Activated CD4-positive, alpha-beta memory T cell treated with anti-CD3 and anti-CD28 coated beads for 36 hours (primary cell): ENCODE data around the gene CNOT3. TPM values are rescaled to one million over a fixed set of nuclear protein-coding genes. Genes with fewer than 3 reads are reported as not detected.
A peak's percentile ranks its signal among the peaks of the same experiment; 100 is the strongest.
"Not testable (repeated sequence)": the region's sequence is repeated elsewhere in the genome, so short reads cannot be mapped to it uniquely, and the experiment has no call there.

ENCODE experiments used
- CTCF ChIA-PET: fragments of 350-600 bp; sonication (Branson Sonifier 250); formaldehyde crosslinking; loops from one replicate; lab custom pipeline; 2021; ENCODE audit warnings: antibody characterized with exemption, inconsistent platforms; lab: Charles Lee
- POLR2A ChIA-PET: fragments of 350-600 bp; sonication (Branson Sonifier 250); formaldehyde crosslinking; loops from one replicate; lab custom pipeline; 2021; ENCODE audit warnings: antibody characterized with exemption; lab: Charles Lee
- DNase-seq: peaks from one replicate; pipeline ENCODE4 v3.0.0-alpha.2; 2020
- H3K27ac Mint-ChIP-seq: one replicate; pipeline ENCODE4 v1.8.0; 2021; ENCODE audit warnings: mixed read lengths
- H3K27me3 Mint-ChIP-seq: one replicate; pipeline ENCODE4 v1.8.0; 2021; ENCODE audit warnings: mixed read lengths
- H3K36me3 Mint-ChIP-seq: one replicate; pipeline ENCODE4 v1.8.0; 2021; ENCODE audit warnings: mixed read lengths
- H3K4me1 Mint-ChIP-seq: one replicate; pipeline ENCODE4 v1.8.0; 2021; ENCODE audit warnings: low read depth, mixed read lengths
- H3K4me3 Mint-ChIP-seq: one replicate; pipeline ENCODE4 v1.8.0; 2021; ENCODE audit warnings: mild to moderate bottlenecking, mixed read lengths
- H3K9me3 Mint-ChIP-seq: one replicate; pipeline ENCODE4 v1.8.0; 2021; ENCODE audit warnings: mixed read lengths
- intact Hi-C: fragments of 100-400 bp; cut with micrococcal nuclease; formaldehyde crosslinking; loops from one replicate; pipeline ENCODE4 v1.15.1; 2023
- total RNA-seq, 2 experiments: library from RNA; stranded (reverse); gene quantifications; one replicate each; pipeline ENCODE4 v1.2.3, GENCODE V29; 2021

The CNOT3 gene
- total RNA-seq, 2 experiments from 2014 or later: 54.6 to 58.7 TPM

DNA sequence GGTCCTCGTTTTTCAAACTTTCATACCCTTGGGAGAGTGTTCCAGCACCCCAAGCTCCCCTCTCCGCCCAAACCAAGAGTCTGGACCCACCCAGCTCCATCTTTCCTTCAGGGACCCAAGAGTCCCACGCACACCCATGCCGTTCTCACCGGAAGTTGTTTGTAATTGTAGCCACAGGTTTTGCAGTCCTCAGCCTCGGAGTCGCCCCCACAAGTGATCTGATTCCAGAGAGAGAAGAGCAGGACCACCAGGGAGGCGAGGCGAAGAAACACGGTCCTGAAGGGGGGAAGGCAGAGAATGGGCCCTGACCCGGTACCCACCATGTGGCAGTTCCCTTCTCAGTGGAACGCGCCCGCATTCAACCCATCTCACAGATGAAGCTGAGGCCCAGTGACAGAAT, 25.3 kb downstream of the CNOT3 start:
- Mint-ChIP-seq H3K36me3 (peaks cover 11% of the 10 kb centered on the region), H3K27ac (peak overlapping the region; percentile 10), H3K4me3 (peak overlapping the region; percentile 71), H3K4me1 (peaks cover 44% of the 10 kb centered on the region), H3K27me3 (peaks cover 3% of the 10 kb centered on the region), H3K9me3 (no peaks in the 10 kb centered on the region)
- DNase-seq: no peak
- ChIA-PET CTCF (no interaction called here), POLR2A (no interaction called here)
- intact Hi-C loops: no loop called here

DNA sequence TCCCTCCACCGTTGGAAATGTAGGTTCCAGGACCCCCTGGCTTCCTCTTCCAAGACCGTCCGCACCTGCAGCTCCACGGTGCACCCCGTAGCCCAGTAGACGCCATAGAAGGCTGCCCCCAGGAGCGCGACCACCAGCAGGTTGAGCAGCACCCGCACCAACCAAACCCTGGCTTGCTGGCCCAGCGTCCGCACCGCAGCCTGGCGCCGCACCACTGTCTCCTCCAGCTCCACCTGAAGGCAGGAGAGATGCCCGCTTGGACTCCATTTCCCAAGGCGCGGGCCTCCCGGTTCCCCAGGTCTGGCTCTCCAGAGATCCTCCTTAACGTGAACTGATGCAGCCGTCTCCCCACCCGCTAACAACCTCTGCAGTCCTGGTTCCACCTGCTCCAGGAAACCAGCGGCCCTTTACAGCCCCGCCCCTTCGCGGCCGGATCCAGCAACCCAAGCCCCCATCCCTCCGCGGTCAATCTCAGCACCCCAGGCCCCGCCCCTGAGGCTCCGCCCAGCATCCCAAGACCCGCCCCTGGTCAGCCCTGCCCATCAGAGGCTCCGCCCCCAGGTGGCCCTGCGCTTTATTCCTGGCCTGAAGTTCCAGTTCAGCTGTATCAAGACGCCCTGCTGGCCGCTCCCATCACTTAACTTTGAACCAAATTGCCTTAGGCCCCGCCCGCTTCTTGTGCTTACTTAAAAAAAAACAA, 27.0 kb downstream of the CNOT3 start:
- intact Hi-C loops: no loop called here
- H3K4me1 Mint-ChIP-seq: peaks cover 34% of the 10 kb centered on the region
- CTCF ChIA-PET: interaction anchor here (1.3 to 1.5 kb wide), 2 partner anchors 24 to 101 kb away, joined by 4 to 6 read pairs; no protein-coding TSS in a partner anchor
- peaks cover 3% of the 10 kb centered on the region for H3K27me3 Mint-ChIP-seq
- no peak overlapping the region for H3K27ac Mint-ChIP-seq
- peak overlapping the region; percentile 17 for H3K4me3 Mint-ChIP-seq
- H3K9me3 Mint-ChIP-seq: no peaks in the 10 kb centered on the region
- POLR2A ChIA-PET: no interaction called here
- peak; percentile 73 for DNase-seq
- H3K36me3 Mint-ChIP-seq: peaks cover 6% of the 10 kb centered on the region

DNA sequence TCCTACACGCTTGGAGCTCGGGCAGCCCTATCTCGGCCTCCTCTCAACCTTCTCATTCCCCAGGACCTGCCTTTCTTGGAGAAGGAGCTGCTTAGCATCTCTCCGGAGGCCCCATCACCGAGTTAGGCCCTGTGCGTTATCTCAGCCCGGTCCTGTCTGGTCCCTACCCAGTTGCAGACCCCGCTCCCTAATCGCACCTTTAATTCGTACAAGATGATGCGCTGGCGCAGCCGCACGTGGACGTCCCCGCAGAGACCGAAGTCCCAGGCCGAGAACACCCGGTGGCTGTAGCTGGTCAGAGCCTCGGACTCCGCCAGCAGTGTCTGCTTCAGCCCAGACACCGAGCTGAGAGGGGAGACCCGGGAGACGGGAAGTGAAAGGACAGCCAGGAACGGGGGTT, 27.7 kb downstream of the CNOT3 start:
- Mint-ChIP-seq H3K9me3 (no peaks in the 10 kb centered on the region), H3K4me1 (peaks cover 32% of the 10 kb centered on the region), H3K27me3 (peaks cover 3% of the 10 kb centered on the region), H3K27ac (no peak overlapping the region), H3K36me3 (no peaks in the 10 kb centered on the region), H3K4me3 (no peak overlapping the region)
- ChIA-PET CTCF (interaction anchor here (1.5 kb wide), 1 partner anchor 101 kb away, joined by 4 read pairs; no protein-coding TSS in a partner anchor), POLR2A (no interaction called here)
- intact Hi-C loops: no loop called here
- DNase-seq: no peak

DNA sequence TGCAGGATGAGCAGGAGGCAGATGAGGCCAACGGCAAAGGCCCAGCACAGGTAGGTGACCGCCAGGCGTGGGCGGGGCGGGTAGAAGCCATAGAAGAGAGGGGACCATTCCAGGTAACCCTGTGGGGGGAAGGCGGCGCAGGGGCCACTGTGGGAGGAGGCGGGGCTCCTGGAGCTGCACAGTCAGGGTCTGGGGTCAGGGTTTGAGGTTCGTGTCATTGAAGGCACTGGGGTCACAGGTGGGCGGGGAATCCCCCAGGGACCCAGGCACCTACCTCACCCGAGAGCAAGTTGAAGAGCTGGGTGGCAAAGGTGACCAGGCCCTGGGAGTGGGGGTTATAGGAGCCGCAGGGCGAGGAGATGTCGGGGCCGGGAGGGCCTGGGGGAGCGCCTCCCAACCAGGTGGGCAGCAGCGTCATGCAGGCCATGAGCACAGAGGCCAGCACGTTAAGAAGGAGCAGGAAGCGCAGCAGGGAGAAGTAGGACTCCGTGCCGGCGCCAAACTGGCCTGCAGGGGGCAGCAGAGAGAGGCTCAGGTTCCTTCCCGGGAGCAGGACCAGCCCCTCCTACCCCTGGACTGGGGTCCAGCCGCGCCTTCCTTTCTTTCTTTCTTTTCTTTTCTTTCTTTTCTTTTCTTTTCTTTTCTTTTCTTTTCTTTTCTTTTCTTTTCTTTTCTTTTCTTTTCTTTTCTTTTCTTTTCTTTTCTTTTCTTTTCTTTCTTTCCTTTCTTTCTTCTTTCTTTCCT, 30.8 kb downstream of the CNOT3 start:
- ChIA-PET POLR2A (no interaction called here), CTCF (interaction anchor here (0.5 to 2.3 kb wide), 13 partner anchors 8 to 98 kb away, joined by 3 to 10 read pairs (median 3); partner anchors contain the start of genes LENG1 and MBOAT7)
- Mint-ChIP-seq H3K9me3 (no peaks in the 10 kb centered on the region), H3K4me3 (peak overlapping the region; percentile 5), H3K27me3 (no peaks in the 10 kb centered on the region), H3K27ac (no peak overlapping the region), H3K4me1 (peaks cover 8% of the 10 kb centered on the region), H3K36me3 (no peaks in the 10 kb centered on the region)
- DNase-seq: peak; percentile 94
- intact Hi-C loops: loop anchor here (1.0 kb wide), 1 partner anchor 63 kb away; no protein-coding TSS in a partner anchor

DNA sequence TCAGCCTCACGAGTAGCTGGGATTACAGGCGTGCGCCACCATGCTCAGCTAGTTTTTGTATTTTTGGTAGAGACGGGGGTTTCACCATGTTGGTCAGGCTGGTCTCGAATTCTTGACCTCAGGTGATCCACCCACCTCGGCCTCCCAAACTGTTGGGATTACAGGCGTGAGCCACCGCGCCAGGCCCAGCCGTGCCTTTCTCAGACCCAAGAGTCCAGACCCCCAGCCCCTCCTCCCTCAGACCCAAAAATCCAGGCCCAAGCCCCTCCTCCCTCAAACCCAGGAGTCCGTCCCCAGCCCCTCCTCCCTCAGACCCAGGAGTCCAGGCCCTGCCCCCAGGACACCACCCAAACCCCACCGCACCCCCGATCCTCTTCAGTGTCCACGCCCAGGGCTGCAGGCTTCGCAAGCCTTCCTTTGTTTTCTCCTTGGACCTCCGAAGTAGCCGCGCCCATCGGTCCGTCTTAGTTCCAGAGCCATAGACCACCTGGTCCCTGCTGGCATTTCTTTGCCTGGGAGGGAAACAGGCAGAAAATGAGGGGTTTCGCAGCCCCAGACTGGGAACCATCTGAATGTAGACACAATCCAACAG, 31.7 kb downstream of the CNOT3 start:
- ChIA-PET POLR2A (interaction anchor here (1.3 to 1.8 kb wide), 3 partner anchors 18 to 38 kb away, joined by 3 to 5 read pairs (median 3); no protein-coding TSS in a partner anchor), CTCF (interaction anchor here (0.7 to 2.0 kb wide), 4 partner anchors 19 to 161 kb away, joined by 3 to 7 read pairs (median 5); no protein-coding TSS in a partner anchor)
- intact Hi-C loops: no loop called here
- Mint-ChIP-seq H3K36me3 (no peaks in the 10 kb centered on the region), H3K27me3 (no peaks in the 10 kb centered on the region), H3K27ac (no peak overlapping the region), H3K4me3 (no peak overlapping the region), H3K4me1 (peaks cover 6% of the 10 kb centered on the region), H3K9me3 (no peaks in the 10 kb centered on the region)
- no peak for DNase-seq

DNA sequence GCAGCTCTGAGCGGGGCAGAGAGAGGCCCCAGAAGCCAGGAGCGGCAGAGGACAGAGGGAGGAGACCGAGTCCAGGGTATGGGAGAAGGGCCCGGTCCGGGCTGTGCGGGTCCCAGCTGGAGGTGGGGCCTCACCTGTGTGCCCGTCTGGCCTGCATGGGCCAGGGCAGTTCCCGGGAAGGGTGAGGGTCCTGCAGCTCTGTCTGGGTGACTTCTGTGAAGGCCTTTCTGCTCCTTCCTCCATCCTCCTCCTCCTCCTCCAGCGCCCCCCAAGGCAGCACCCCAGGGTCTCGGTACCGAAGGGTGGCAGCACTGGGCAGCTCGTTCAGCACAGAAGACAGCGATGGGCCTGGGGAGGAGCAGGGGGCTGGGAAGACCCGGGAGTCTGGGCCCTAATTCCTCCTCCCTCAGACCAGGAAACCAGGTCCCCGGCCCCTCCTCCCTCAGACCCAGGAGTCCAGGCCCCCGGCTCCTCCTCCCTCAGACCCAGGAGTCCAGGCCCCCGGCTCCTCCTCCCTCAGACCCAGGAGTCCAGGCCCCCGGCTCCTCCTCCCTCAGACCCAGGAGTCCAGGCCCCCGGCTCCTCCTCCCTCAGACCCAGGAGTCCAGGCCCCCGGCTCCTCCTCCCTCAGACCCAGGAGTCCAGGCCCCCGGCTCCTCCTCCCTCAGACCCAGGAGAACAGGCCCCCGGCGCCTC, 34.3 kb downstream of the CNOT3 start:
- H3K4me1 Mint-ChIP-seq, H3K27ac Mint-ChIP-seq, H3K9me3 Mint-ChIP-seq, intact Hi-C loops, H3K36me3 Mint-ChIP-seq, DNase-seq, H3K4me3 Mint-ChIP-seq, H3K27me3 Mint-ChIP-seq: not testable (repeated sequence)
- POLR2A ChIA-PET: interaction anchor here (0.5 to 1.1 kb wide), 2 partner anchors 15 to 207 kb away, joined by 3 to 4 read pairs; no protein-coding TSS in a partner anchor
- CTCF ChIA-PET: interaction anchor here (1.2 to 2.0 kb wide), 2 partner anchors 60 to 94 kb away, joined by 4 to 8 read pairs; no protein-coding TSS in a partner anchor

DNA sequence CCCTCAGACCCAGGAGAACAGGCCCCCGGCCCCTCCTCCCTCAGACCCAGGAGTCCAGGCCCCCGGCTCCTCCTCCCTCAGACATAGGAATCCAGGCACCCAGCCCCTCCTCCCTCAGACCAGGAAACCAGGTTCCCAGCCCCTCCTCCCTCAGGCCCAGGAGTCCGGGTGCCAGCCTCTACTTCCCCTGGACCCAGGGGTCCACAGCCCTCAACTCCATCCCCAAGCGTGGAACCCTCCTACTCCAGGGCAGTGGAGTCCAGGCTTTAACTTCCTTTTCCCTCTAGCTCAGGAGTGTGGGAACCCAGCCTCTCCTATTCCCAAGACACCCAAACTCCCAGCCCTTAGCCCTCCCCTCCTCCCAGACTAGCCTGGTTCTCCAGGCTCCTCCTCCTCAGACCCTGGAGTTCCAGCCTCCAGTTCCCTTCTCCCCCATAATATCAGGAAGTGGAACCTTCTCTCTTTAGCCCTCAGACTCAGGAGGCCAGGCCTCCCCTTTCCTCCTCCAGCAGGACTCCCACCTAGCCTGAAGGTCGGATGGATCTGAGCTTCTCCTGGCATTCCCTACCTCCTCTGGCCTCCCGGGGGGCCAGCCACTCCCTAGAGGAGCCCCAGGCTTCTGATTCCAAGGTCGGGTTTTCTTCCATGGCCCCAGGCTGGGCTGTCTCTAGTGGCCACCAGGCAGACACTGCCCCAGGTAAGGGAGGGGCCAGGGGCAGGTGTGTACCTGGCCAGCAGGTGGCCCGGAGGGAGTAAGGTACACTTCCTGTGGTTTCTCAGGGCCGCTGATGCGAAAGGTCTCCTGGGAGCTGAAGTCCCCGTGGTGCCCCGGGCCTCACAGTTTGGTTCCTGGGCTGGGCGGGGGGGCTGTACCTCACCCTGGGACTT, 35.2 kb downstream of the CNOT3 start, which contains the start of gene TMC4:
TSS of gene TMC4 (minus strand) at position 690 of the 888 bp plus-strand sequence. CDS start at position 647, 43 bp downstream.
- H3K27me3 Mint-ChIP-seq: no peaks in the 10 kb centered on the region
- no peak within 1 kb of the TSS for H3K27ac Mint-ChIP-seq
- no peaks in the 10 kb centered on the region for H3K4me1 Mint-ChIP-seq
- H3K4me3 Mint-ChIP-seq: no peak within 1 kb of the TSS
- ChIA-PET POLR2A (interaction anchor here (0.5 to 1.1 kb wide), 6 partner anchors 13 to 206 kb away, joined by 3 to 4 read pairs (median 3); partner anchors contain the start of genes LENG1, MBOAT7 and RPS9), CTCF (interaction anchor here (1.1 to 1.8 kb wide), 2 partner anchors 59 to 94 kb away, joined by 3 to 6 read pairs; no protein-coding TSS in a partner anchor)
- no peak for DNase-seq
- intact Hi-C loops: no loop called here
- H3K9me3 Mint-ChIP-seq: no peaks in the 10 kb centered on the region
- peaks cover 5% of the 10 kb centered on the region for H3K36me3 Mint-ChIP-seq

DNA sequence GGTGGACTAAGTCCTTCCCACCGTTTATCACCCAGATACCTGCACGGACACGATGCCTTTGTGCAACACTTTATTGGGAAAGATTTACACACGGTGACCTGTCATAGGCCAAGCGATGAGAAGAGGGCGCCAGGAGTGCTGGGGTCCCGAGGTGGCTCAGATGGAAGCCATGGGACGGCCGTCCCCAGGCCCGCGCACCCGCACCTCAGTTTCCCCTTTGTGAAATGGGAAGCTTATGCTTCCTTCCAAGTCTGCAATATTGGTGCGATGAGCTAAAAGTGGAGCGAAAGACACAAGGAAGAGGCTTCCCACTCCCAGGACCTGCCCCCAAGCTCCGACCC, 35.8 kb downstream of the CNOT3 start:
- ChIA-PET CTCF (interaction anchor here (1.1 to 1.8 kb wide), 2 partner anchors 58 to 93 kb away, joined by 3 to 6 read pairs; no protein-coding TSS in a partner anchor), POLR2A (interaction anchor here (1.0 to 1.1 kb wide), 4 partner anchors 14 to 93 kb away, joined by 3 to 4 read pairs (median 3); partner anchors contain the start of genes LENG1, MBOAT7 and RPS9)
- Mint-ChIP-seq H3K4me3 (no peak overlapping the region), H3K27me3 (no peaks in the 10 kb centered on the region), H3K4me1 (no peaks in the 10 kb centered on the region), H3K27ac (no peak overlapping the region), H3K9me3 (no peaks in the 10 kb centered on the region), H3K36me3 (peaks cover 9% of the 10 kb centered on the region)
- intact Hi-C loops: no loop called here
- DNase-seq: no peak

DNA sequence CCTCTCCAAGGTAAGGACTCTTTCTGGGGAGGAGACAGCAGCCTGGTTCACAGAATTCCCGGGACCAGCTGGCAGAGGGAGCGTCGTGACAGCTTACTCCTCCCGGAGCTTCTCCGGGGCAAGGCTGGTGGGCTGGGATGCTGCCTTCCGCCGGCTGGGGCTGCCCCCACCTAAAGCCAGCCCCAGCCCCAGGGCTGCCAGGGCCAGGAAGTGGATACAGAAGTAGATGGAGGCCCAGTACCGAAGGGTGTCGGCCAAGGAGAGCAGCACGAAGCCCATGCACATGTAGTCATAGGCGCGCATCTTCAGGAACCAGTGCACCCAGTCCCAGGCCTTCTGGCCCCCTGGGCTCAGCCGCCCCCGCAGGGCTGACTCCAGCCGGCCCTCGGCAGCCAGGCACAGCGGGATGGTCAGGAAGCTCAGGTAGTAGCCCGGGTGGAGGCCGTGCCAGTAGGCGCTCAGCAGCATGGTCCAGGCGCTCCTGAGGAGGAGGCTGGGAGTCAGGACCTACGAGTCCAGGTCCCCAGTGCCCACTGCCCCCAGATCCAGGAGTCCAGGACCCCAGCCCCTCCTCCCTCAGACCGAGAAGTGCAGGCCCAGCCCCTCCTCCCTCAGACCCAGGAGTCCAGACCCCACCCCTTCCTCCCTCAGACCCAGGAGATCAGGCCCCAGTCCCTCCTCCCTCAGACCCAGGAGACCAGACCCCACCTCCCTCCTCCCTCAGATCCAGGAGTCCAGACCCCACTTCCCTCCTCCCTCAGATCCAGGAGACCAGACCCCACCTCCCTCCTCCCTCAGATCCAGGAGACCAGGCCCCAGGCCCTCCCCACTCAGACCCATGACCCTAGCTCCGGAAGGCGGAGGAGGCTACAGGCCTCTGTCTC, 36.6 kb downstream of the CNOT3 start:
- no peaks in the 10 kb centered on the region for H3K4me1 Mint-ChIP-seq
- peaks cover 18% of the 10 kb centered on the region for H3K36me3 Mint-ChIP-seq
- POLR2A ChIA-PET: interaction anchor here (1.0 kb wide), 2 partner anchors 15 to 27 kb away, joined by 3 to 4 read pairs; partner anchors contain the start of genes MBOAT7 and RPS9
- H3K9me3 Mint-ChIP-seq: no peaks in the 10 kb centered on the region
- no peak overlapping the region for H3K27ac Mint-ChIP-seq
- no peak for DNase-seq
- CTCF ChIA-PET: interaction anchor here (0.8 to 1.8 kb wide), 2 partner anchors 34 to 92 kb away, joined by 6 read pairs; no protein-coding TSS in a partner anchor
- H3K4me3 Mint-ChIP-seq: no peak overlapping the region
- no peaks in the 10 kb centered on the region for H3K27me3 Mint-ChIP-seq
- intact Hi-C loops: no loop called here
